OCI-LY1 (cell line): ENCODE results near the gene RARRES1.

Source experiments
- EZH2 ChIP-seq: fragments of 200-600 bp; sonication (generic), shearing (Covaris generic); IDR thresholded peaks from 2 replicates; pipeline ENCODE4 v1.8.0; 2017; ENCODE audit warnings: borderline replicate concordance, mixed run types, mild to moderate bottlenecking, antibody characterized with exemption, low read length, moderate library complexity, mixed read lengths
- TF ChIP-seq, protein P1 (sequence below): fragments of 200-600 bp; sonication (generic), shearing (Covaris generic); IDR thresholded peaks from 2 replicates; pipeline ENCODE4 v1.5.1; 2017; ENCODE audit warnings: mild to moderate bottlenecking, antibody characterized with exemption, low read length, moderate library complexity, mixed read lengths

DNA sequence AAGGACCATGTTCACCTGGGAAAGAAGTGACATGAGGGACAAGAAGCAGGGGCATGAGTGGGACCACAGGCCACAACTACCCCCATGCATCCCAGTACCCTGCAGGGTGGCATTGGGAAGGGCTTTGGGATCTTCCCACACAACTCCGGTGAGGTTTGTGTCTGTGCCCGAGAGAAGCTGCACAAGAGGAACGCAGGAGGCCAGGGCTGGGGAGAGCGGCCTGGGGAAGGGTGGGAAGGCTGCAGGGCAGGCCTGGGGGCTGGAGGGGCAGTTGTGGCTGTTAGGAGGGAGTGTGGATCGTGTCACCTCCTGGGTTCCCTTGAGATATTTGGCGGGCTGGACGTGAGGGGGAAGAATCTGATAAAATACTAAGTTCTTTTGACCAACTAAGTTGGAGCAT lies 44.3 kb upstream of the RARRES1 start:
- TF ChIP-seq, protein P1, sequence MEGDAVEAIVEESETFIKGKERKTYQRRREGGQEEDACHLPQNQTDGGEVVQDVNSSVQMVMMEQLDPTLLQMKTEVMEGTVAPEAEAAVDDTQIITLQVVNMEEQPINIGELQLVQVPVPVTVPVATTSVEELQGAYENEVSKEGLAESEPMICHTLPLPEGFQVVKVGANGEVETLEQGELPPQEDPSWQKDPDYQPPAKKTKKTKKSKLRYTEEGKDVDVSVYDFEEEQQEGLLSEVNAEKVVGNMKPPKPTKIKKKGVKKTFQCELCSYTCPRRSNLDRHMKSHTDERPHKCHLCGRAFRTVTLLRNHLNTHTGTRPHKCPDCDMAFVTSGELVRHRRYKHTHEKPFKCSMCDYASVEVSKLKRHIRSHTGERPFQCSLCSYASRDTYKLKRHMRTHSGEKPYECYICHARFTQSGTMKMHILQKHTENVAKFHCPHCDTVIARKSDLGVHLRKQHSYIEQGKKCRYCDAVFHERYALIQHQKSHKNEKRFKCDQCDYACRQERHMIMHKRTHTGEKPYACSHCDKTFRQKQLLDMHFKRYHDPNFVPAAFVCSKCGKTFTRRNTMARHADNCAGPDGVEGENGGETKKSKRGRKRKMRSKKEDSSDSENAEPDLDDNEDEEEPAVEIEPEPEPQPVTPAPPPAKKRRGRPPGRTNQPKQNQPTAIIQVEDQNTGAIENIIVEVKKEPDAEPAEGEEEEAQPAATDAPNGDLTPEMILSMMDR, result no peak
- no peak for TF ChIP-seq EZH2
